Erythroblast (primary cell): ENCODE measurements around the gene ABR.

Experiments used
- GATA1 ChIP-seq: IDR thresholded peaks from 2 replicates; pipeline ENCODE4 v1.6.1; 2011; ENCODE audit warnings: low read depth, mild to moderate bottlenecking, control low read depth, low read length, moderate library complexity
- POLR2A ChIP-seq: IDR thresholded peaks from 2 replicates; pipeline ENCODE4 v1.6.1; 2011; ENCODE audit warnings: mild to moderate bottlenecking, low read length

GRCh38 chr17:1203111-1203966, 23.6 kb upstream of the ABR start:
- no peak for TF ChIP-seq POLR2A
- TF ChIP-seq GATA1 = no peak
